GM12891 (cell line): Measurements from ENCODE around the gene SPRR4.
"Not testable (repeated sequence)": the region's sequence is repeated elsewhere in the genome, so short reads cannot be mapped to it uniquely, and the experiment has no call there.

Experiments used
- PAX5 ChIP-seq: IDR thresholded peaks from 2 replicates; pipeline ENCODE4 v1.6.1; 2011; ENCODE audit warnings: low read length, moderate library complexity, mild to moderate bottlenecking; ENCODE audit not compliant: insufficient read depth, severe bottlenecking
- POLR2A ChIP-seq: IDR thresholded peaks from 2 replicates; pipeline ENCODE4 v1.6.1; 2011; ENCODE audit warnings: low read depth, low read length, control low read depth
- POLR2AphosphoS5 ChIP-seq: IDR thresholded peaks from 2 replicates; pipeline ENCODE4 v1.6.1; 2011; ENCODE audit warnings: low read depth, low read length, control low read depth
- SPI1 ChIP-seq: IDR thresholded peaks from 2 replicates; pipeline ENCODE4 v1.6.1; 2011; ENCODE audit warnings: low read depth, low read length, control low read depth
- TAF1 ChIP-seq: IDR thresholded peaks from 2 replicates; pipeline ENCODE4 v1.6.1; 2011; ENCODE audit warnings: low read depth, low read length, control low read depth

DNA sequence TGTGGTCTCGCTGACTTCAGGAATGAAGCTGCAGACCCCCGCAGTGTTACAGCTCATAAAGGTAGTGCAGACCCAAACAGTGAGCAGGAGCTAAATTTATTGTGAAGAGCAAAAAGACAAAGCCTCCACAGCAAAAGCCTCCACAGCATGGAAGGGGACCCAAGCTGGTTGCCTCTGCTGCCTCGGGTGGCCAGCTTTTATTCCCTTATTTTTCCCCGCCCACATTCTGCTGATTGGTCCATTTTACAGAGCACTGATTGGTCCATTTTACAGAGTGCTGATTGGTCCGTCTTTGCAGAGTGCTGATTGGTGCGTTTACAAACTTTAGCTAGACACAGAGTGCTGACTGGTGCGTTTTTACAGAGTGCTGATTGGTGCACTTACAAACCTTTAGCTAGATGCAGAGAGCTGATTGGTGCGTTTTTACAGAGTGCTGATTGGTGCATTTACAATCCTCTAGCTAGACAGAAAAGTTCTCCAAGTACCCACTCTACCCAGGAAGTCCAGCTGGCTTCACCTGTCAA lies 40.8 kb downstream of the SPRR4 start:
- not testable (repeated sequence) for TF ChIP-seq POLR2A, PAX5, POLR2AphosphoS5, TAF1, SPI1
